HTERT RPE-1 (cell line): ENCODE results near the gene RPS6KC1.
"Not testable (repeated sequence)": the region's sequence is repeated elsewhere in the genome, so short reads cannot be mapped to it uniquely, and the experiment has no call there.

Source experiments
- in situ Hi-C: fragments of 300-500 bp; cut with MboI; formaldehyde crosslinking; loops from 4 replicates; pipeline ENCODE4 v1.14.3; 2020; ENCODE audit warnings: low sequenced_read_pairs

RPS6KC1 gene

GRCh38 chr1:213054733-213055591, 3.9 kb downstream of the RPS6KC1 start:
- in situ Hi-C loops = no loop called here

DNA sequence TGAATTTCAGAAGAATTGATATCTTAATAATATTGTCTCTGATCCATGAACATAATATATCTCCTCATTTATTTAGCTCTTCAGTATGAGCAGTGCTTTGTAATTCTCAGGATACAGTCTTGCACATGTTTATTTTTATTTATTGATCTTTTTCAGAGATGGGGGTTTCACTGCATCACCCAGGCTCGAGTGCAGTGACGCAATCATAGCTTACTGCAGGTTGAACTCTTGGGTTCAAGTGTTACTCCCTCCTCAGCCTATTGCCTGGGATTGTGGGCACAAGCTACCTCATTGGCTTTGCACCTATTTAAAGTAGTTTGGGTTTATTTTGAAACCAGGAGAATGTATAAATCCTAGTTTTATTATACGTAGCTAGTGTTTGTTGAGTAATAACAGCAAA, 4.7 kb downstream of the RPS6KC1 start:
- in situ Hi-C loops = no loop called here

GRCh38 chr1:213057264-213058059, 6.4 kb downstream of the RPS6KC1 start:
- in situ Hi-C loops = no loop called here

DNA sequence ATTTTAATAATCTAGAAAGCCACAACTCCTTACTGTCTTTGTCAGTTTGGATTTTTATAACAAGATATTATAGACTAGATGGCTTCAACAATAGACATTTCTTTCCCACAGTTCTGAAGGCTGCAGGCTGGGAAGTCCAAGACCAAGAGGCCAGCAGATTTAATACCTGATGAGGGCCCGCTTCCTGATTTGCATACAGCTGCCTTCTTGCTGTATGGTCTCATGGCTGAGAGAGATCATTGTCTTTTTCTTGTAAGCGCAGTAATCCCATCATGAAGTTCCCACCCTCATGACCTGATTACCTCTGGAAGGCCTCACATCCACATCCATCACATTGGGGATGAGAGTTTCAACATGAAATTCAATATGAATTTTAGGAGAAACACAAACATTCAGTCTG, 9.8 kb downstream of the RPS6KC1 start:
- in situ Hi-C loops = no loop called here

GRCh38 chr1:213061263-213061662, 10.2 kb downstream of the RPS6KC1 start:
- in situ Hi-C loops = no loop called here

GRCh38 chr1:213065800-213066199, 14.8 kb downstream of the RPS6KC1 start:
- in situ Hi-C loops = no loop called here

DNA sequence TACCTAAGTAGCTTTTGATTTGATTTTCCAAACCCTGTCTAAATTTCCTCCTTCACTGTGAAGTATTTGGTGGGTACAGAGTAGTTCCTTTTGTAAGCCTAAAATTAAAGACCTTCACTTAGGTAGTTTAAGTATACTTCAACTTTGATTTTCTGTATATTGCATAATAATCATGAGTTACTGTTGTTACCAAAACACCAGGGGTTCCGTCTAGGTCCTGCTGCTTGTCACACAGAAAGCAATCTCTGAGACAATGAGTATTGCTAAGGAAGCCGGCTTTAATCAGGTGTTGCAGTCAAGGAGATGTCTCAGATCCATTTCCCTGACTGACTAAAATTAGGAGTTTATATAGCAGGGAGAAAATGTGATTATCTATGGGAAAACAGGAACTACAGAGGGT, 15.3 kb downstream of the RPS6KC1 start:
- in situ Hi-C loops = no loop called here

- in situ Hi-C loops = no loop called here
Observed at GRCh38 chr1:213067352-213067751, 16.3 kb downstream of the RPS6KC1 start.

GRCh38 chr1:213070406-213070805, 19.4 kb downstream of the RPS6KC1 start:
- in situ Hi-C loops = no loop called here

GRCh38 chr1:213075725-213076124, 24.7 kb downstream of the RPS6KC1 start:
- in situ Hi-C loops = no loop called here

DNA sequence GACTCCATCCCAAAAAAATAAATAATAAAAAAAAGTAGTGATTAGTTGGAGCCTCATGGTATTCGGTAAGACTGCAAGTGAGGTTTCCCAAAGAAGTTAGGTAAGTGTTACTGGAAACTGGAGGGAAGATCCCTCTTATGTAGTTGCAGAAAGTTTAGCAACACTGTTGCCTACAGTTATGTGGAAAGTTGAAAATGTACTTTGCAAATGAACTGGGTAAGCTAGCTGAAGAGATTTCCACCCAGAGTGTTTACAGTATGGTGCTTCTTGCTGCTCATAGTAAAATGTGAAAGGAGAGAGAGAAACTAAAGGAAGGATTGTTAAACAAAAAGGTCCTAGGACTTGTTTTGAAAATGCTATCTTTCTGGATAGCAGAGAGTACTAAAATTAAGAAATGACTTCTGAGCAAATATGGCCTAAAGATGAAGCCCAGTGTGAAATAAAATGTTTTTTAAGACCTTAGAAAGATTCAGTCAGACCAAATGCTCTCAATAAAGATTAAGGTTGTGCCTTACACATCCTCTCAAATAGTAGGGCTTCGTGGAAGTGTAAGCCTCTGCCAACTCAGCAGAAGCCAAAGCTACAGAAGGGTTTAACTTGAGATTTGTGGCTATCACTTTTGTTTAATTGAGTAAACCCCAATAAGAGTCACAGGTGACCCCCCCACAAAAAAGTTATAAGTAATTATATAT, 31.5 kb downstream of the RPS6KC1 start:
- in situ Hi-C loops = no loop called here

GRCh38 chr1:213083112-213083445, 32.0 kb downstream of the RPS6KC1 start:
- in situ Hi-C loops = no loop called here

GRCh38 chr1:213087911-213088310, 36.9 kb downstream of the RPS6KC1 start:
- in situ Hi-C loops = no loop called here

GRCh38 chr1:213089924-213090677, 39.1 kb downstream of the RPS6KC1 start:
- in situ Hi-C loops = no loop called here

GRCh38 chr1:213094446-213094845, 43.4 kb downstream of the RPS6KC1 start:
- in situ Hi-C loops = no loop called here

GRCh38 chr1:213095467-213095866, 44.4 kb downstream of the RPS6KC1 start:
- in situ Hi-C loops = no loop called here

DNA sequence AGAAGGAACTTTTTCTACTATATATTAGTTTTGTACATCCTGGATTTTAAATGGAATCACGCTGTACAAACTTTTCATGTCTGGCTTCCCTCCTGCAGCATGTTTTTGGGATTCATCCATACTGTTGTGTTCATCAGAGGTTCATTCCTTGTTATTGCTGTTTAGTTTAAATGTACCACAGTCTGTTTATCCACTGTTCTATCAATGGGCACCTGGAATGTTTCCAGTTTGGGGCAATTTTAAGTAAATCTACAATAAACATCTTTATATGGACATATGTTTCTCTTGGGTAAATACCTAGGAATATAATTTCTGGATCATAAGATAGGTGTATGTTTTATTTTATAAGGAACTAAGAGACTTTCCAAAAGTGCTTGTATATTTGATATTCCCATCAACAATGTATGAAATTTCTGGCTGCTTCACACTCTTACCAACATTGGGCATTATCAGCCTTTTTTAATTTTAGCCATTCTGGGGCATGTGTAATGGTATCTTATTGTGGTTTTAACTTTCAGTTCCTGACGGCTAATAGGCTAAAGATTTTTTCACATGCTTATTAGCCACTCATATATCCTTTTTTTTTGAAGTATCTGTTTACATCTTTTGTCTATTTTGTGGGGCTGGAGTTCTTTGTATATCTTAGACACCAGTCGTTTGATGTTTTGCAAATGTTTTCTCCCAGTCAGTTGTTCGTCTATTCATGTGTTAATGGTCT, 48.8 kb downstream of the RPS6KC1 start:
- in situ Hi-C loops = no loop called here

DNA sequence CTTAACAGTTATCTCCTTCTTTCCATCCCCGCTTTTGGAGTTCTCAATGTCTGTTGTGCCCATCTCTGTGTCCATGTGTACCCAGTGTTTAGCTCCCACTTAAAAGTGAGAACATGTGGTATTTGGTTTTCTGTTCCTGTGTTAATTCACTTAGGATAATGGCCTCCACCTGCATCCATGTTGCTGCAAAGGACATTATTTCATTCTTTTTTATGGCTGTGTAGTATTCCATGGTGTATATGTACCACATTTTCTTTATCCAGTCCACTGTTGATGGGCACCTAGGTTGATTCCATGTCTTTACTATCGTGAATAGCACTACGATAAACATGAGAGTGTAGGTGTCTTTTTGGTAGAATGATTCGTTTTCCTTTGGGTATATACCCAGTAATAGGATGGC, 49.5 kb downstream of the RPS6KC1 start:
- in situ Hi-C loops = not testable (repeated sequence)

- in situ Hi-C loops = no loop called here
Observed at GRCh38 chr1:213103377-213104306, 52.6 kb downstream of the RPS6KC1 start.
